GM19397 (cell line): ENCODE measurements around the gene NGLY1.

Source experiments
- ATAC-seq: cut with Tn5 transposase; IDR thresholded peaks from one replicate; pipeline ENCODE4 v1.9.1; 2021; ENCODE audit warnings: mild to moderate bottlenecking, moderate library complexity; ENCODE audit not compliant: unreplicated experiment

Gene NGLY1

DNA sequence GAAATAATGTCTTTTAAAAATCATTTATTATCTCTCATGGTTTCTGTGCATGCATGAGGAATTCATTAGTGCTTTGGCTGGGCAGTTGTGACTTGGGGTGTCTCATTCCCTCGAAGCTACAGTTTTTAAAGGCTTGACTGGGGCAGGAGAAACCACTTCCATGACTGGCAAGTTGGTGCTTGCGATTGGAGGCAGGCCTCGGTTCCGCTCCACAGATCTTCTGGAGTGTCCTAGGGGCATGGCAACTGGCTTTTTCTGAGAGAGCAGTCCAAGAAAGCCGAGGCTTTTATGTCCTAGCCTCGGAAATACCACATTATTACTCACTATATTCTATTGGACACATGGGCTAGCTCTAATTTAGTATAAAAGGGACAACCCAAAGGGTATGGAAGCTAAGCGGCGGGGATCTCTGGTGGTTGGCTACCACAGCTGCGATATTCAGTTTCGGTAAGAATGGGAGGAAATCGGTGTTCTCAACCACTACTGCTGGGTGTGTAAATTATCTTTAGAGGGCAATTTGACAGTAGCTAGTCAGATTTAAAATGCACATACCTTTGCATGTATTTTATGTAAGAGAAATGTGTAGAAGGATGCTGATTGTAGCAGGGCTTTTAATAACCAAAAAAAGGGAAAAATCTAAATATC, 69.8 kb downstream of the NGLY1 start:
- ATAC-seq = no peak

- no peak for ATAC-seq
These were observed 72.2 kb downstream of the NGLY1 start for GRCh38 chr3:25711090-25711489.

DNA sequence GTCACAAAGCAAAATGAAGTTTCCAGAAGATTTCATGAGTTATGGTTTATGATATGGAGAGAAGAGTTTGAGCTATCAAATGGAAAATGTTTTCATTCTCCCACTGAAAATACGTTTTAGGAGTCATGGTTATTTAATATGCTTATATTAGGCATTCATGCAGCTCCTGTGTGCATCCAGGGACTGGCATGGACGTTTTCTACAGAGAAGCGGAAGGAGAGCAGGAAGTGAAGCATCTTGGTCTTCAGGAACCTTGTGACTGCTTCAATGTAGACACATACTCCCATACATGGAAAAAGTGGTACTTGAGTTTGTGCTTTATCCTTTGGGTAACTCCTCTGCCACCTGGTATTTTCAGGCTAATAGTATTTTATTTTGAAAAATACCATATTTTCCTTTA, 75.2 kb downstream of the NGLY1 start:
- ATAC-seq = no peak

DNA sequence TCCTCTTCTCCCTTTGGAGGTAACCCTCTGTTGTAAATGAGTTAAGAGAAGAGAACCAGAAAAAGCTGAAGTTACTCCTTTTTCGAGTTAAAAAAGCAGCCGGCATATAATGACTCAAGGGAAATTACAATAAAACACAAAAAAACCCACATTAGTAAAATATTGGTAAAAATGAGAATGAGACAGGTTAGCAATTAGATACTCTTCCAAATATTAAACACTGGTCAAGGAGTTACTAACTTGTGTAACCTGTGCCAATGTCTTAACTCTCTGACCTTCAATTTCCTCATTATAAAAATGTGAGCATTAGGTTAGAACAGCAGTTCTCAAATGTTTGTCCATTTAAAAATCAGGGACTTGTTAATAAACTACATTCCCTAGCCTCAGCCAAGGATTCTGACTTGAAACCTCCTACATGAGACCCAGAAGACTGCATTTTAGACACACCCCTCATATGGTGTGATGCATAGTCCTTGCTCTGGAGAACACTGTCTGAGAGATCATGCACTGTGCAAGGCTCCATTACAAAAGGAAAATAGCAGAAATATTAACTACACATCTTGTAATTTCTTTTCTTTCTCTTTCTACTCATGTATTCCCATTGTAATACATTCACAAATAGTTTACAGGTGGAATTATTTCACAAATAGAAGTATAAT, 75.8 kb downstream of the NGLY1 start:
- ATAC-seq = no peak

- ATAC-seq = no peak
These were observed 77.0 kb downstream of the NGLY1 start for GRCh38 chr3:25706213-25706612.

DNA sequence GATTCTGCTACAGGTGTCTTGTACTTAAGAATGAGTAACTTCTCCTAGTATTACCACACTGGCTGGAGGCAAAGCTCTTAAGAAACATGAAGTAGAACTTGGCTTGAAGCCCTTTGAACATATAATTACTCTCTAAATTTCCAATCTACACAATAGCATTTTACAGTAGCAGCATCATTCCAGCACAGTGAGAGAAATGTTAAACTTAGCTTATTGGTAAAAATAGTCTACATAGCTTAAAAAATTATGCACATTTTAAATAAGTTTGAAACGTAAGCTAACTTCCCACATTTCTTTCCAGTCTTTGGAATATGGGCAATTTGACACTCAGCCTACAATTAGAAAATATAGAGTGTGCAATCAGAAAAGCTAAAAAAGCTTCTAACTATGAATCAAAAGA, 85.7 kb downstream of the NGLY1 start:
- ATAC-seq = no peak

GRCh38 chr3:25695731-25696420, 87.4 kb downstream of the NGLY1 start:
- ATAC-seq = no peak

GRCh38 chr3:25693238-25693637, 90.0 kb downstream of the NGLY1 start:
- ATAC-seq = no peak

DNA sequence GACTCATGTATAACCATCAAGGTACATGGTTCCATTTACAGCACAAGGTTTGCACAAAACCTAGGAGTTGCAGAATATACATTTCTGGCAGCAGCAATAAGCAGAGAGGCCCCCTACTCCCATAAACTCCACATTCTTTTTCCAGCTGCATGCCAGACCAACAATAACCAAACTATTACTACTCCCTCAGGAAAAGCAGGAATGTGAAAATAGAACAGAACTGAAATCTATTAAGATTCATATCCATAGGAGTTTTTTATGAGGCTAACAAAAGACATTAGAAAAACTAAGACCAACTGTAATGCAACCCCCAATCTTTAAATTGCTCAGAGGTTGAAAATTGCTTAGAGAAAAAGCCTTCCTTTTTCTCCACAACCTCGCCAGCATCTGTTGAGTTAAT, 90.9 kb downstream of the NGLY1 start:
- ATAC-seq = no peak

- ATAC-seq = no peak
These were observed 92.3 kb downstream of the NGLY1 start for GRCh38 chr3:25690768-25691533.

- ATAC-seq = no peak
These were observed 94.0 kb downstream of the NGLY1 start for GRCh38 chr3:25689226-25689625.

DNA sequence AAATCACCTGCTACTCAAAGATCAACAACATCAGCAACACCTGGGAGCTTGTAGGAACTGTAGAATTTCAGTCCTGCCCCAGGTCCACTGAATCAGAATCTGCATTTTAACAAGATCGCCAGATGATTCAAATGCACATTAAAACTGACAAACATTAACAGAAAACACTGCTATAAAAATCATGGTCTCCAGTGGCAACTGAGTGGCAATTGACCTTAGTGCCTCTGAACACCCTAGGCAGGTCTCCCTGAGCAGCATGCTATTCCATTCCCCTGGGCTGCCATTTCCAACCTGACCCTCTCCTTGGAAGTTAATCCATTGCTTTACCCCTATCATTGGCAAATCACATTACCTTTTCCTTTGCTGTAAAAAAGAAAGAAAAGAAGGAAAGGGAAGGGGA, 95.5 kb downstream of the NGLY1 start:
- no peak for ATAC-seq

DNA sequence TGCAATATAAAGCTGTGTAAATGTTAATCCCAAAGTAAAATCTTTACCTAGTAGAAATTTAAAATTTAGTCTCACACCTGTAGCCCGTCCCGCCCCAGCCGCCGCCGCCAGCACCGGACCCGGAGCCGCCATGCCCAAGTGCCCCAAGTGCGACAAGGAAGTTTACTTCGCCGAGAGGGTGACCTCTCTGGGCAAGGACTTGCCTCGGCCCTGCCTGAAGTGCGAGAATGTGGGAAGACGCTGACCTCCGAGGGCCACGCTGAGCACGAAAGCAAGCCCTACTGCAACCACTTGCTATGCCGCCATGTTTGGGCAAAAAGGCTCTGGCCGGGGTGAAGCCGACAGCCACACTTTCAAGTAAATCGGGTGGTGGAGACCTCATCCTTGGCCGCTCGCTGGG, 96.5 kb downstream of the NGLY1 start:
- ATAC-seq = no peak

- ATAC-seq = no peak
These were observed 99.4 kb downstream of the NGLY1 start for GRCh38 chr3:25683882-25684281.

GRCh38 chr3:25683410-25683809, 99.8 kb downstream of the NGLY1 start:
- ATAC-seq = no peak

- no peak for ATAC-seq
These were observed 103.5 kb downstream of the NGLY1 start for GRCh38 chr3:25679642-25680302.

- ATAC-seq = no peak
These were observed 104.1 kb downstream of the NGLY1 start for GRCh38 chr3:25679166-25679565.

DNA sequence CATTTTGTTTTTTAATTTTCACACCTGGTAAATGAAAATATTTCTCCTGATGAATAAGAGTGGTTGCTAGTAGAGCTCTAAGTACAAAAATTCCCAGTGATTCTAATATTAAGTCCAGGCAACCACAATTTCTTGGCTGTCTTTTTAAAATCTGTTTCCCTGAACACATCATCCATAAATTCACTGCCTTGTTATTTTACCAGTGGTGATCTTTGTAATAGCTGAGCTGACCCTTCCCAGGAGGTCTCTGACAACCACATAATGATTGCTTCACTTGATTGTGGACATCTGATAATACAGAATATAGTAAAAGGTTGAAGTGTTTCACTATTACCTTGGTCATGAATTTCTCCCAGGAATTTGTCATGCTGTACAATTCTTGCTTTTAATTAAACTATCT, 104.7 kb downstream of the NGLY1 start:
- ATAC-seq = no peak

DNA sequence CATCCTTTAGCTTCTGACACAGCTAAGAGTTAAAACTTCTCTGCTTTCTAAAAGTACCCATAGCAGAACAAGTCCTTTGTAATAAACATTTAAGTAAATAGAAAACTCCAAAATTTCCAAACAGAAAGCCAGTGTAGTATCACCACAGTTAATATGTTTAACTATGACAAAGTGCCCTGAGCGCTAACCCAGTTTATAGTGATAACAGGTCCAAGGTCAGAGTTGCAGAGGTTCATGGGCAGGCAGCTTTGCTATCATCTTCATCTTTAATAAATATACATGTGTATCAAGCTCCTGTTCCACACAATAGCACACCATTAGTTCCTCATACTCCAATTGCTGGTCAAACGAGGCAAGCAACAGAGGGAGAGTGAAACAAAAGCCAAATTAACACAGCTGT, 106.1 kb downstream of the NGLY1 start:
- ATAC-seq = no peak

- no peak for ATAC-seq
These were observed 108.6 kb downstream of the NGLY1 start for GRCh38 chr3:25674670-25675069.

- no peak for ATAC-seq
These were observed 109.4 kb downstream of the NGLY1 start for GRCh38 chr3:25673738-25674298.
